HepG2 (cell line): Measurements from ENCODE around the gene UNC13D. TPM values are rescaled to one million over a fixed set of nuclear protein-coding genes. Genes with fewer than 3 reads are reported as not detected.

Experiments
- AHR ChIP-seq: IDR thresholded peaks from 2 replicates; pipeline ENCODE4 v1.6.1; 2018; ENCODE audit warnings: missing genetic modification reagents, missing compliant biosample characterization
- BCL3 ChIP-seq: sonication (generic); formaldehyde crosslinking; IDR thresholded peaks from 2 replicates; pipeline ENCODE4 v1.5.1; 2020; ENCODE audit warnings: mild to moderate bottlenecking, missing genetic modification reagents, moderate library complexity
- ELF1 ChIP-seq: sonication (generic); formaldehyde crosslinking; IDR thresholded peaks from 2 replicates; pipeline ENCODE4 v1.4.0; 2020; ENCODE audit warnings: missing genetic modification reagents
- FOSL2 ChIP-seq: sonication (generic); formaldehyde crosslinking; IDR thresholded peaks from 2 replicates; pipeline ENCODE4 v1.4.0; 2020; ENCODE audit warnings: missing genetic modification reagents
- HNRNPUL1 ChIP-seq: fragments of 200-400 bp; formaldehyde crosslinking; IDR thresholded peaks from 2 replicates; pipeline ENCODE4 v1.6.1; 2017; ENCODE audit warnings: low read depth, mild to moderate bottlenecking, low read length, moderate library complexity
- JUND ChIP-seq: sonication (generic); formaldehyde crosslinking; IDR thresholded peaks from 2 replicates; pipeline ENCODE4 v1.8.0; 2022; ENCODE audit warnings: mild to moderate bottlenecking, missing genetic modification reagents
- KMT2B ChIP-seq: IDR thresholded peaks from 2 replicates; pipeline ENCODE4 v1.6.1; 2016; ENCODE audit warnings: missing genetic modification reagents, missing compliant biosample characterization
- NFATC3 ChIP-seq: sonication (generic); formaldehyde crosslinking; IDR thresholded peaks from 2 replicates; pipeline ENCODE4 v1.5.1; 2020; ENCODE audit warnings: mild to moderate bottlenecking, missing genetic modification reagents
- RARA ChIP-seq: IDR thresholded peaks from 2 replicates; pipeline ENCODE4 v1.6.1; 2016; ENCODE audit warnings: missing genetic modification reagents, missing compliant biosample characterization
- RBM39 ChIP-seq: fragments of 200-400 bp; formaldehyde crosslinking; IDR thresholded peaks from one replicate; pipeline ENCODE4 v1.6.1; 2018; ENCODE audit warnings: antibody characterized with exemption, mild to moderate bottlenecking, low read depth, low read length; ENCODE audit not compliant: poor library complexity, severe bottlenecking
- RFX3 ChIP-seq: IDR thresholded peaks from 2 replicates; pipeline ENCODE4 v1.6.1; 2016; ENCODE audit warnings: missing biosample characterization, missing genetic modification reagents
- SATB2 ChIP-seq: sonication (generic); formaldehyde crosslinking; IDR thresholded peaks from 2 replicates; pipeline ENCODE4 v1.5.0; 2020; ENCODE audit warnings: missing genetic modification reagents
- THAP8 ChIP-seq: sonication (generic); formaldehyde crosslinking; IDR thresholded peaks from 2 replicates; pipeline ENCODE4 v1.5.1; 2020; ENCODE audit warnings: missing genetic modification reagents, mild to moderate bottlenecking, borderline replicate concordance
- YEATS4 ChIP-seq: sonication (generic); formaldehyde crosslinking; IDR thresholded peaks from 2 replicates; pipeline ENCODE4 v1.4.0; 2020; ENCODE audit warnings: missing genetic modification reagents, borderline replicate concordance
- ZBTB7B ChIP-seq: sonication (generic); formaldehyde crosslinking; IDR thresholded peaks from 2 replicates; pipeline ENCODE4 v1.4.0; 2020; ENCODE audit warnings: missing genetic modification reagents
- ZEB1 ChIP-seq: IDR thresholded peaks from 2 replicates; pipeline ENCODE4 v1.6.1; 2012; ENCODE audit warnings: mild to moderate bottlenecking, low read depth, inconsistent platforms; ENCODE audit not compliant: insufficient replicate concordance
- ZMYM4 ChIP-seq: sonication (generic); formaldehyde crosslinking; IDR thresholded peaks from 2 replicates; pipeline ENCODE4 v1.8.1; 2023; ENCODE audit warnings: mild to moderate bottlenecking, missing genetic modification reagents
- ZNF138 ChIP-seq: sonication (generic); formaldehyde crosslinking; IDR thresholded peaks from 2 replicates; pipeline ENCODE4 v1.5.0; 2020; ENCODE audit warnings: mild to moderate bottlenecking, low read depth, missing genetic modification reagents
- ZNF205 ChIP-seq: IDR thresholded peaks from 2 replicates; pipeline ENCODE4 v1.6.1; 2018; ENCODE audit warnings: missing biosample characterization, missing genetic modification reagents
- ZNF280B ChIP-seq: sonication (generic); formaldehyde crosslinking; IDR thresholded peaks from 2 replicates; pipeline ENCODE4 v1.5.0; 2020; ENCODE audit warnings: missing genetic modification reagents, mild to moderate bottlenecking, borderline replicate concordance
- ZNF563 ChIP-seq: sonication (generic); formaldehyde crosslinking; IDR thresholded peaks from 2 replicates; pipeline ENCODE4 v1.8.0; 2022; ENCODE audit warnings: mild to moderate bottlenecking, moderate library complexity, missing genetic modification reagents
- ZNF577 ChIP-seq: sonication (generic); formaldehyde crosslinking; IDR thresholded peaks from 2 replicates; pipeline ENCODE4 v1.4.0; 2020; ENCODE audit warnings: mild to moderate bottlenecking, low read depth, missing genetic modification reagents, borderline replicate concordance
- ZNF710 ChIP-seq: sonication (generic); formaldehyde crosslinking; IDR thresholded peaks from 2 replicates; pipeline ENCODE4 v1.5.0; 2020; ENCODE audit warnings: mild to moderate bottlenecking, missing genetic modification reagents, borderline replicate concordance
- ZNF766 ChIP-seq: sonication (generic); formaldehyde crosslinking; IDR thresholded peaks from 2 replicates; pipeline ENCODE4 v1.5.0; 2020; ENCODE audit warnings: missing genetic modification reagents, borderline replicate concordance
- ZSCAN22 ChIP-seq: sonication (generic); formaldehyde crosslinking; IDR thresholded peaks from 2 replicates; pipeline ENCODE4 v1.4.0; 2020; ENCODE audit warnings: mild to moderate bottlenecking, missing genetic modification reagents
- polyA plus RNA-seq, 8 experiments: library from polyadenylated mRNA; depleted of rRNA in 3 of 8; stranded (reverse) in 7 of 8; unstranded in 1 of 8; fragments of >200 nt; fragmentation: Illumina TruSeq in 4 of 8; extraction: Trizol in 4 of 8; gene quantifications; 2 replicates each; pipeline versions ENCODE4 v1.2.1 to v1.2.3, GENCODE V29; 2011 to 2016; ENCODE audit warnings: low read depth in 4 of 8, missing spikeins in 1 of 8, mixed read lengths in 1 of 8; ENCODE audit not compliant: insufficient read depth in 1 of 8
- total RNA-seq, 5 experiments: library from RNA; depleted of rRNA; stranded (reverse); fragments of >200 nt; fragmentation: Illumina TruSeq; extraction: Trizol; gene quantifications; 2 replicates each; pipeline ENCODE4 v1.2.3, GENCODE V29; 2016; ENCODE audit warnings: low read depth in 1 of 5

Gene UNC13D
- total and polyA plus RNA-seq, 2 of the 13 experiments (the other 11 are each of a cell fraction or from before 2014, with no cell fraction given) = 29.7 to 42.7 TPM

GRCh38 chr17:75878174-75878998, 34.2 kb upstream of the UNC13D start, which contains the start of gene TRIM47 (continued):
- TF ChIP-seq BCL3 (CRISPR knock-in tag) (no peak; the same call in 1 of the 2 replicates), FOSL2 (CRISPR knock-in tag) (peak; percentile 33), ZNF577 (CRISPR knock-in tag) (no peak), ZNF205 (CRISPR knock-in tag) (peak; percentile 81), KMT2B (peak; percentile 66; the same call in 1 of the 2 replicates), RFX3 (CRISPR knock-in tag) (no peak), ZNF710 (CRISPR knock-in tag) (peak; percentile 42; the same call in 1 of the 2 replicates), ZNF280B (peak; percentile 80), ZNF138 (CRISPR knock-in tag) (0 out of 2 replicates have a peak, but pooled peaks have one; percentile 27), ZMYM4 (peak; percentile 53; the same call in 1 of the 2 replicates), YEATS4 (CRISPR knock-in tag) (no peak; the same call in 1 of the 2 replicates), ELF1 (peak; percentile 54; the same call in 1 of the 2 replicates), RBM39 (no peak), ZNF563 (CRISPR knock-in tag) (0 out of 2 replicates have a peak, but pooled peaks have one; percentile 57), RARA (CRISPR knock-in tag) (peak; percentile 41; the same call in 1 of the 2 replicates), THAP8 (CRISPR knock-in tag) (no peak; the same call in 1 of the 2 replicates), ZSCAN22 (CRISPR knock-in tag) (peak; percentile 59; the same call in 1 of the 2 replicates), ZEB1 (peak; percentile 41), NFATC3 (CRISPR knock-in tag) (no peak), SATB2 (CRISPR knock-in tag) (no peak), JUND (CRISPR knock-in tag) (peak; percentile 48; the same call in 1 of the 2 replicates), AHR (CRISPR knock-in tag) (peak; percentile 92), HNRNPUL1 (no peak; the same call in 1 of the 2 replicates), ZNF766 (CRISPR knock-in tag) (no peak), ZBTB7B (CRISPR knock-in tag) (peak; percentile 98)
